Measurements from ENCODE around the gene ST3GAL6. TPM values are rescaled to one million over a fixed set of nuclear protein-coding genes. Genes with fewer than 3 reads are reported as not detected.

Gene ST3GAL6, protein sequence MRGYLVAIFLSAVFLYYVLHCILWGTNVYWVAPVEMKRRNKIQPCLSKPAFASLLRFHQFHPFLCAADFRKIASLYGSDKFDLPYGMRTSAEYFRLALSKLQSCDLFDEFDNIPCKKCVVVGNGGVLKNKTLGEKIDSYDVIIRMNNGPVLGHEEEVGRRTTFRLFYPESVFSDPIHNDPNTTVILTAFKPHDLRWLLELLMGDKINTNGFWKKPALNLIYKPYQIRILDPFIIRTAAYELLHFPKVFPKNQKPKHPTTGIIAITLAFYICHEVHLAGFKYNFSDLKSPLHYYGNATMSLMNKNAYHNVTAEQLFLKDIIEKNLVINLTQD
- total RNA-seq = 5.8 and 11.6 TPM in 2 replicates

GRCh38 chr3:98763076-98763475, at the start of gene ST3GAL6:
Gene ST3GAL6 (plus strand): TSS chr3:98763340. CDS start chr3:98768441, 5,101 bp downstream.

Other genes with a start within 250 kb of the ST3GAL6 start
- 120 and 168 TPM in 2 replicates for gene CLDND1, start 240.4 kb upstream of the ST3GAL6 start, total RNA-seq
- not detected in 2 replicates for gene GPR15, start 231.4 kb upstream of the ST3GAL6 start, total RNA-seq
- gene CPOX, start 169.7 kb upstream of the ST3GAL6 start, total RNA-seq = 29.6 and 38.8 TPM in 2 replicates
- gene DCBLD2, start 138.4 kb downstream of the ST3GAL6 start, total RNA-seq = 88.0 and 335 TPM in 2 replicates

All from tracheal epithelial cell (primary cell).